ENCODE data around the gene CCDC88C. TPM values are rescaled to one million over a fixed set of nuclear protein-coding genes. Genes with fewer than 3 reads are reported as not detected.
"Not testable (repeated sequence)": the region's sequence is repeated elsewhere in the genome, so short reads cannot be mapped to it uniquely, and the experiment has no call there.

CCDC88C gene
- total RNA-seq = 16.5 TPM

DNA sequence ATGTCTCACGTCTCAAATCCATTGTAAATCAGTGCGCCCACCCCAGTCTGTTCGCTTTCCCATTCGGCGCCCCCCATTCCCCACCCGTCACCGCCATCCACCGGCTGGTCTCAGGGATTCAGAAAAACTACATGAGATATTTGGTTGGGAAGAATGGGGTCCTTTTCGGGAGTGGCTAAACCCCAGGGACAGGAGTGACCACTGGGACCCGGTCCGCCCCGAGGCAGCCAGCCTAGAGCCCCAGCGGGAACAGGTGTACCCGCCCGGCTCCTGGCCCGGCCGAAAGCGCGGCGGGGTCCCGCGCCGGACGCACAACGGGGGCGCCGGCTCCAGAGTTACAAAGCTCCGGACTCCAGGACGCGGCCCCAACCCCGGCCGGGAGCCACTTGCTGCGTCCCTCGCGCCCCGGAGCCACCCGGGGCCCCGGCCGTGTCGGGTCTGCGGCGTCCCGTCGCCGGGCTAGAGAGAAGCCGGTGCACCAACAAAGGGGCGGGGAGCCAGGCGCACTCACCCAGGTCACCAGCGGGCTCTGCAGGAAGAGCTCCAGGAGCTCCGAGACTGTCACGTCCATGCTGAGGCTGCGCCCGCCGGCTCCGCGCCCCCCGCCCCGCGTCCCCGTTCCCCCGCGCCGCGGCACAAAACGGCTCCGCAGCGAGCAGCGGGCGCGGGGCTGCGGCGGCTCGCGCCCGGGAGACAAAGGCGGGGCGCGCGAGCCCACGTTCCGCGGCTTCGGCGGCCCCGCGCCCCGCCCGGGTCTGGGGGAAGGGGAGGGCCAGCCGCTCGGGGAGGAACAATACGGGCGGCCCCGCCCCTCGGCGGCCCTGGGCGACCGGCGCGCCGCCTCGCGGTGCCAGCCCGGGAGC lies at the start of gene CCDC88C:
Gene CCDC88C (minus strand): TSS at position 701 of the 863 bp plus-strand sequence. CDS start 130 bp downstream, at position 571.
- no peak for DNase-seq

GRCh38 chr14:91466192-91466591 lies 48.6 kb upstream of the CCDC88C start:
- no peak for DNase-seq

DNA sequence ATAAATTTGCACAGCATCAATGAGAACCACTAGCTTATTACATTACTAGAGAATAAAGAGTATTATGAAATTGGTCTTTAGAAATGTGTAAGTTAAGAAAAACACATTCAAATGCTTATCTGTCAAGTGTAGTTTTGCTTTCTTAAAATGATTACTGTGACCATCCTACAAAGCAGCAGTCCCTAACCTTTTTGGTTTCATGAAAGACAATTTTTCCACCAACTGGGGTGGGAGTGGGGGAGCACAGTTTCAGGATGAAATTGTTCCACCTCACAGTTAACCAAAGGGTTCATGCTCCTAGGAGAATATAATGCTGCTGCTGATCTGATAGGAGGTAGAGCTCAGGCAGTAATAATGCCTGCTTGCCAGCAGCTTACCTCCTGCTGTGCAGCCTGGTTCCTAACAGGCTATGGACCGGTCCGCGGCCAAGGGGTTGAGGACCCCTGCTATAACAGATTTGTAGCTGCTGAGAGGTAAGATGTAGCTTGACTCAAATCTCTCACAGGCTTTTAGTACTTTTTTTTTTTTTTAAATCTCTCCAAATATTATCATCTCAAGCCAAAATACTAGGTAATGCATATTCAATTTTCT lies 47.1 kb upstream of the CCDC88C start:
- no peak for DNase-seq

GRCh38 chr14:91458612-91459011 lies 41.0 kb upstream of the CCDC88C start:
- DNase-seq = no peak

DNA sequence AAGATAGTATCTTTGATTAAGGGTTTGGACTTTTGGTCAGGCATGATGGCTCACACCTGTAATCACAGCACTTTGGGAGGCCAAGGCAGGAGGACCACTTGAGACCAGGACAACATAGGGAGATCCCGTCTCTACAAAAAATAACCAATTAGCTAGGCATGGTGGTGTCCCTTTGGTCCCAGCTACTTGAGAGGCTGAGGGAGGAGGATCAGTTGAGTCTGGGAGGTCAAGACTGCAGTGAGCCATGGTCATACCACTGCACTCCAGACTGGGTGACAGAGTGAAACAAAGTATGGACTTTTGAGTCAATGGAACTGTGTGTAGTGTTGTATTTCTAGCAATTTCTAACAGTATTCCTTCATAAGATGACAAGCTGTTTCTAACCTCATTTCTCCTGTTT lies 38.7 kb upstream of the CCDC88C start:
- DNase-seq = no peak

DNA sequence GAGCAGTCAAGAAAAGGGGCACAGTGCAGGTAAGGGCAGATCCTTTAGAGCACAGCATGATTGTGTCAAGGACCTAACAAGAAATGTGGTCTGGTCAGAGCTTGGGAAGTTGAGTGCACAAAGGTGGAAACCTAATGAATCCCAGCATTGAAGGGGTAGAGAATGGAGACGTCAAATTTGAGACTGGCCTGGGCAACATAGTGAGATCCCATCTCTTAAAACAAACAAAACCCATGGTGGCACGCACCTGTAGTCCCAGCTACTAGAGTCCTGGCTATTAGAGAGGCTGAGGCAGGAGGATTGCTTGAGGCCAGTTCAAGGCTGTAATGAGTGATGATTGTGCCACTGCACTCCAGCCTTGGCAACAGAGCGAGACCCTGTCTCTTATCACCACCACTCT lies 37.0 kb upstream of the CCDC88C start:
- DNase-seq = no peak

GRCh38 chr14:91454155-91454554 lies 36.5 kb upstream of the CCDC88C start:
- DNase-seq = no peak

DNA sequence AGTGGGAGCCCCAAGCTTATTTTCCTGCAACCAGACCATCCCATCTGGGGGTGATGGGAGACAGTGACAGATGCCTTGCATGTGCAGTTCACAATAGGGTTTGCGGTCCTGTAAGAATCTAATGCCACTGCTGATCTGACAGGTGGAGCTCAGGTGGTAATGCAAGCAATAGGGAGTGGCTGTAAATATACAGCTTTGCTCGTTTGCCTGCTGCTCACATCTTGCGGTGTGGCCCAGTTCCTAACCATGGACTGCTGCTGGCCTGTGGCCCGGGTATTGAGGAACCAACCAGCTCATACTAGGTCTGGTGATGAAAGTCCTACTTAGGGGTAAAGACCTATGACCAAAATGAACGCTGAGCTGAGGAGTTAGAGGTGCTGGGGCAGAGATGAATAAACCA lies 36.1 kb upstream of the CCDC88C start:
- DNase-seq = no peak

GRCh38 chr14:91444335-91445020 lies 26.9 kb upstream of the CCDC88C start:
- DNase-seq = no peak

DNA sequence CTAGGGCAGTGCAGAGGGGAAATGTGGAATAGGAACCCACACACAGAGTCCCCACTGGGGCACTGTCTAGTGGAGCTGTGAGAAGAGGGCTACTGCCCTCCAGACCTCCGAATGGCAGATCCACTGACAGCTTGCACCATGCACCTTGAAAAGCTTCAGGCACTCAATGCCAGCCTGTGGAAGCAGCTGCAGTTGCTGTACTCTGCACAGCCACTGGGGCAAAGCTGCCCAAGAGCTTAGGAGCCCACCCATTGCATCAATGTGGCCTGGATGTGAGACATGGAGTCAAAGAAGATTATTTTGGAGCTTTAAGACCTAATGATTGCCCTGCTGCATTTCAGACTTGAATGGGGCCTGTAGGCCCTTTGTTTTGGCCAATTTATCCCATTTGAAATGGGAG lies 21.7 kb upstream of the CCDC88C start:
- DNase-seq = no peak

DNA sequence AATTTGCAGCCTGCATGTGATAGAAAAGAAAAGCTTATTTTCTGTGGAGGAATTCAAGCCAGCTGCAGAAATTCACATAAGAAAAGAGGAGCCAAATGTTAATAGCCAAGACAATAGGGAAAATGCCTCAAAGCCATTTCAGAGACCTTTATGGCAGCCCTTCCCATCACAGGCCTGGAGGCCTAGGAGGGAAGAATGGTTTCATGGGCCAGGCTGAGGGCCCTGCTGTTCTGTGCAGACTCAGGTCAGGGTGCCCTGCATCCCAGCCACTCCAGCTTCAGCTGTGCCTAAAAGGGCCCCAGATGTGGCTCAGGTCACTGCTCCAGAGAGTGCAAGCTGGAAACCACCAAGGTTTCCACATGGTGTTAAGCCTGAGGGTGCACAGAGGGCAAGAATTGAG lies 21.2 kb upstream of the CCDC88C start:
- DNase-seq = no peak

GRCh38 chr14:91436266-91436665 lies 18.6 kb upstream of the CCDC88C start:
- DNase-seq = not testable (repeated sequence)

DNA sequence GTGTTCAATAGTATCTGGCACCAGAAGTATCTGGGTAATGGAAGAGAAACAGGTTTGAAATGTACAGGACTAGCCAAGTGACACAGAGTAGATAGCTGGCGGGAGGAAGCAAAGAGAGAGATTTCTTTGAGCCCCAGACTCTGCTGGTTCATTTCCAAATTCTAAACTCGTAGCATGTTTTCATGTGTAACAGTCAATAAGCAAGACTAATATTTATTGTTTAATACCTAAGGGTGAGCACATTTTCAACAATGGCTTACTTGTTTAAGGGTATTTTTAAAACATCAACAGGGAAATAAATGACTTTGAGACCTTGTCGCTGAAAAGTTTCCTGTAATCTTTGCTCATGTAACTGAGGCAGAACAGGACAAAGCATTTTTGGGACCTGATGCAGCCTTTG lies 11.8 kb upstream of the CCDC88C start:
- DNase-seq = no peak

DNA sequence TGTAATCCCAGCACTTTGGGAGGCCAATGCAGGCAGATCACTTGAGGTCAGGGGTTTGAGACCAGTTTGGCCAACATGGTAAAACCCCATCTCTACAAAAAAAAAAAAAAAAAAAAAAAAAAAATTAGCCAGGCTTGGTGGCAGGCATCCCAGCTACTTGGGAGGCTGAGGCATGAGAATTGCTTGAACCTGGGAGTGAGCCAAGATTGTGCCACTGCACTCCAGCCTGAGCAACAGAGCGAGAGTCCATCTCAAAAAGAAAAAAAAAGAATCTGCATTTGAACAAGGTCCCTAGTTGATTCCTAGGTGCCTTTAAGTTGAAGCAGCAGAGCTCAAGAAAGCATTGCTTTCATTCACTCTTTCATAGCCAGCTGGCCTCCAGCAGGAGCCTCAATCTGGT lies 11.3 kb upstream of the CCDC88C start:
- not testable (repeated sequence) for DNase-seq

GRCh38 chr14:91425531-91425944 lies 7.9 kb upstream of the CCDC88C start:
- DNase-seq = not testable (repeated sequence)

GRCh38 chr14:91424813-91425530 lies 7.4 kb upstream of the CCDC88C start:
- no peak for DNase-seq

DNA sequence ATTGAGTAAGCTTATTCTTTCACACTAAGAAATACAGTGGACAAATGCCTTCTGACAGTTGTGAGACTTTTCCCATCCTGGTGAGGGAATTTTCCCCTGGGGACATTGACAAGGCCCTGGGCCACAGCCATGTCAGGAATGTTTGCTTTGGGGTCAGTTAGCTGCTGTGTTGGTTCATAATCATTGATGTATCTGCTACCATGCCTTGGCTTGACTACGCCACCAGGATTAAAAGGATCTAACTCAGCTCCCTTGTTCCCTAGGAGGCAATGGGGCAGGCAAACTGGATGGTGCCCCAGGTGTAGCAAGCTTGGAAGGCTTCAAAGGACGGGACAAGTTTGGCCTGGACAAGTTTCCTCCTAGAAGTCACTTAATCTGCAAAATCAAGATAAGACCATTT lies 3.1 kb upstream of the CCDC88C start:
- no peak for DNase-seq

- DNase-seq = no peak
These were observed 1.8 kb upstream of the CCDC88C start for GRCh38 chr14:91419451-91419850.

DNA sequence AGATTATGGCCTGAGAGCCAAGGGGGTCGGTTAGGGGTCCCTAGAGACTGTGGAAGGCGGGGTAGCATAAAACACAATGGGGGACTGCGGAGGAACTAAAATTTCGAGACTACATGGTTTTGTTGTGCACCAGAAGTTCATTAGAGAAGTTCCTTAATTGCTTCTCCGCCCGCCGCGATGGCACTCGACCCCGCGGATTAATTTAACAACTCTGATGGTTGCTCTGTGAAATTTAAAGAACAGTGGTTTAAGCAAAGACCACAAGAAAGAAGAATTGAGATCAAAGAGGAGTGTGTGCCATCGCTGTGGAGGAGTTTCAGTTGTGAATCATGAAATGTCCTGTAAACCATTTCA lies 1.4 kb upstream of the CCDC88C start:
- no peak for DNase-seq

DNA sequence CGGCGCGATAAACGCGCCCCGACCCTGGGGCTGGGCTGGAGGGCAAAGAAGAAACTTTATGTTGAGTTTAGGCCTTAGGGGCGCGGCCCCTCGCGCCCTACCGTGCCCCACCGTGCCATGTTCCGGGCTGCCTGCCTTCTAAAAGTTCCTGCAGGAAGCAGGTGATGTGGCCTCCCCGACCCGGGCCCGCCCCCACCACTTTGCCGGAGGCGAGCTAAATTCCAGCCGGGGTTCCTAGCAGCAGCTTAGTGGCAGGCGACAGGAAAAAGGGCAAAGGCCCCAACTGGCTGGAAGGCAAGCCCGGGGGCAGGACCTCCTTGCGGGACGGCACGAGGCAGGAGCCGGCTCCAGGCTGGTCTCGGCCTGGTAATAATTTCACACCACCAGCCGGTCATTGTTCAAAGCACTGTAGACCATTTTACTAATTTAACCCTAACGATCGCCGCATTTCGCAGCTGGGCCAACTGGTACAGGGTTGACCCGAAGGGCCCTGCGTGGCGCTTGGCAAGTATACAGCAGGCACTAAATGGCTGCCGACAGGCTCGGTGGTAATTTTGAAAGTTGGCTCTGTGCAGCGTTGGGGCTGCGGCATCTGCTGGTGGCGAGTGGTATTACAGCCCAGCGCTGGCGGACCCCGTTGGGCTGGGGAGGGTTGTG lies 895 bp upstream of the CCDC88C start:
- peak; percentile 43 for DNase-seq

GRCh38 chr14:91417983-91418386 lies 365 bp upstream of the CCDC88C start:
- DNase-seq = no peak

DNA sequence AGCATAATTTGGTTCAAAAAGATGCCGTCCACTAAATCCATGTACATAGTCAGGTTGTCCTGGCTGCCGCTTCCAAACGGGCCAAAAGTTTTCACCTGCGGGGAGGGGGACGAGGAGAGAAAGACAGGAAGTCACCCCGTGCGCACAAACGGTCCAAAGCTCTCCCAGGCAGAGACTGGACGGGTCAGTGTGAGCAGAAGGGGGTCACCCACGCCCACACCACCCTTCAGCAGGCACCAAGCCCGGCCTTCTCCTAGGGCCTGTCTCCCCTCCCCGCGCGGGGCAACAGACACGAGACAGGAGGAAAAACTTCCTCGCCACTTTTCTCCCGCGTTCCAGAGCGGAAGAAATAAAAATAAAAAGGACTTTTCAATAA lies 888 bp downstream of the CCDC88C start:
- DNase-seq = no peak

All from skin of body (tissue), 2 donors.